Fibroblast of villous mesenchyme (primary cell): ENCODE results near the gene SPAAR. TPM values are rescaled to one million over a fixed set of nuclear protein-coding genes. Genes with fewer than 3 reads are reported as not detected.

Source experiments
- DNase-seq: peaks from one replicate; pipeline ENCODE4 v3.0.0-alpha.2; 2010; ENCODE audit warnings: low read depth
- H3K4me3 ChIP-seq: 2 replicates; pipeline ENCODE4 v1.5.1; 2011; ENCODE audit warnings: low read depth, mild to moderate bottlenecking, low read length
- total RNA-seq: library from RNA; depleted of rRNA; stranded (reverse); fragments of >200 nt; gene quantifications from 2 replicates; pipeline ENCODE4 v1.2.3, GENCODE V29; 2012
- TF ChIP-seq, protein P1 (sequence below): IDR thresholded peaks from 2 replicates; pipeline ENCODE4 v1.5.1; 2012; ENCODE audit warnings: low read depth, mild to moderate bottlenecking, low read length; ENCODE audit not compliant: insufficient read depth

SPAAR gene, protein sequence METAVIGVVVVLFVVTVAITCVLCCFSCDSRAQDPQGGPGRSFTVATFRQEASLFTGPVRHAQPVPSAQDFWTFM
- total RNA-seq = not detected in 2 replicates

DNA sequence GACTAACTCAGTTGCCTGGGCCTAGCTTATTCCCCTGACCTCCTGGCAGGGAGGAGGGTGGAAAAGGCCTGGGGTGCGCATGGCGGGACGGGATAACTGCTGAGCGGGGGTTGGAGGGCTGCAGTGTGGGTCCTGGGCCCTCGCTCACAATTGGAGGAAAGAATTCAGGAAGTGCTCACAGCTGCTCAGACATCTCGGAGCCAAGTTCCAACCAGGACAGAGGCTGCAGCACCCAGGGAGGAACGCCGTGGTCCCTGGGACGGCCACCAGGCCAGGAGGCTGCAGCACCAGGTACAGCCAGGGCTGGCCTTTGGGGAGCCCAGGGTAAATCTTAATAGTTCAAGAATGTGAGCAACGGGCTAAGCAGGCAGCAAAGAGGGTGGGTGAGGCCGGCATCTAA, at the start of gene SPAAR:
SPAAR (plus strand) TSS at position 217 of the 400 bp plus-strand sequence. CDS start 974 bp downstream, outside the sequence.
- TF ChIP-seq, protein P1, sequence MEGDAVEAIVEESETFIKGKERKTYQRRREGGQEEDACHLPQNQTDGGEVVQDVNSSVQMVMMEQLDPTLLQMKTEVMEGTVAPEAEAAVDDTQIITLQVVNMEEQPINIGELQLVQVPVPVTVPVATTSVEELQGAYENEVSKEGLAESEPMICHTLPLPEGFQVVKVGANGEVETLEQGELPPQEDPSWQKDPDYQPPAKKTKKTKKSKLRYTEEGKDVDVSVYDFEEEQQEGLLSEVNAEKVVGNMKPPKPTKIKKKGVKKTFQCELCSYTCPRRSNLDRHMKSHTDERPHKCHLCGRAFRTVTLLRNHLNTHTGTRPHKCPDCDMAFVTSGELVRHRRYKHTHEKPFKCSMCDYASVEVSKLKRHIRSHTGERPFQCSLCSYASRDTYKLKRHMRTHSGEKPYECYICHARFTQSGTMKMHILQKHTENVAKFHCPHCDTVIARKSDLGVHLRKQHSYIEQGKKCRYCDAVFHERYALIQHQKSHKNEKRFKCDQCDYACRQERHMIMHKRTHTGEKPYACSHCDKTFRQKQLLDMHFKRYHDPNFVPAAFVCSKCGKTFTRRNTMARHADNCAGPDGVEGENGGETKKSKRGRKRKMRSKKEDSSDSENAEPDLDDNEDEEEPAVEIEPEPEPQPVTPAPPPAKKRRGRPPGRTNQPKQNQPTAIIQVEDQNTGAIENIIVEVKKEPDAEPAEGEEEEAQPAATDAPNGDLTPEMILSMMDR = no peak
- no peak within 1 kb of the TSS for H3K4me3 ChIP-seq
- DNase-seq = no peak

DNA sequence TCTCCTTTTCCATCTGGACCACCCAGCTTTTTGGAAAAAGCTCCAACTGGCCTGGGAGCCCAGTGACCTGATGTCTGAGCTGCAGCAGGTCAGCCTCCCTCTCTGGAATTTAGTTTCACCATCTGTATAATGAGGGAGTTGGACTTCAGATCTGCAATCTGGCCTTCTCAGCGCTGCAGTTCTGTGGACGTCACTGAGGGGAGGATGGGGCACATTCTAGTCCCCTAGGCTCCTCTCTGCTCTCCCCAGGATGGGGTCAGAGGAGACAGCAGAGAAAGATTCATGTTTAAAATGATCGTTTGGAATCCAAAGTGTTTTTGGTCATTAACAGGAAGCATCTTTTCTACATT, 49.3 kb upstream of the SPAAR start:
- DNase-seq = no peak
- no peak overlapping the region for H3K4me3 ChIP-seq
- TF ChIP-seq, protein P1 = no peak

DNA sequence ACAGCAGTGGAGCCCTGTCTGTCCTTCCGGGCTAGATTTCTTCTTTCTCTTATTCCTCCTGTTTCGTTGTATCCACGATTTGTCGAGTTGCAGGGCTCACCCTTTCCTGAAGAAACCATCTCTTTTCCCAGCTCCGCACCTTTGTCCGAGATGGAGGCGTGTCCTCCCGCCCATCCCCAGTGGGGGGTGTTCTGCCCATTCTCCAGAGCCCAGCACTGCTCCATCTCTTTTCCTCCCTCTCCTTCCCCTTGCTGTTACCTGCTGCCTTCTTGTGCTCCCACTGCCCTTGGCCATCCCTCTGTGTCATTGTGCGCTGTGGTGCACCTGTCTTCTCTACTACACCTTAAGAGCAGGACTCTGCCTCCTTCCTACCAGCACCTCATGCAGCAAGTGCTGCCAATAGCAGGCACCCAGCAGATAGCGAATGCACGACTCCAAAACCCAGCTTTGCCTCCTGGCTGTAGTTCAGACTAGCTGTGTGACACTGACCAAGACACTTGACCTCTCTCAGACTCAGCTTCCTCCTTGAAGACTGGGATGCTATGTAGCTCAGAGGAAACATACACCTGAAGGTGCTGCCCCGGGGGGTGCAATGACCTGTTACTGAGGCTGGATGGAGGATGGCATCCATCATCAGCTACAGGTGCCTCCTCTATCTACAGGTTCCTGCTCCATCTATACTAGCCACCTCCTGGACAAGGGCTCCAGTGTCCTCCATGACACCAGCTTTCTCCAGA, 48.0 kb upstream of the SPAAR start:
- TF ChIP-seq, protein P1 = no peak
- no peak for DNase-seq
- H3K4me3 ChIP-seq = no peak overlapping the region

DNA sequence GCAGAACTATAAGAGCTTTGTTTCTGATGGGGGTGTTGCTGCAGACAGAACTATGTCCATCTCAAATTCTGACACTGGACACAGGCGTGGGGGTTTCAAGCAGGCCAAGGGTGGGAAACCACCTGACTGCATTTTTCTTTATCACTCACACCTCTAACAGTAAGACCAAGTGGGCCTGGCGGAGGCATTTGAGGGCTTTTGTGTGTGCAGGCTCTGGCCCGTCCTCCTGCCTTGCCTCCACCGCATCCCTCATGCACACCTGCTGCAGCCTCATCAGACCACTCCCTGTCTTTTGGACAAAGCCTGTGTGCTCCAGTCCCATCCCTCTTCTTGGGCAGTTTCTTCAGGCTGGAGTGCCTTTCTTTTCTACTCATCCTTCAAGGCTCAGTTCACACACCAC, 47.0 kb upstream of the SPAAR start:
- DNase-seq = no peak
- no peak overlapping the region for H3K4me3 ChIP-seq
- TF ChIP-seq, protein P1 = no peak

DNA sequence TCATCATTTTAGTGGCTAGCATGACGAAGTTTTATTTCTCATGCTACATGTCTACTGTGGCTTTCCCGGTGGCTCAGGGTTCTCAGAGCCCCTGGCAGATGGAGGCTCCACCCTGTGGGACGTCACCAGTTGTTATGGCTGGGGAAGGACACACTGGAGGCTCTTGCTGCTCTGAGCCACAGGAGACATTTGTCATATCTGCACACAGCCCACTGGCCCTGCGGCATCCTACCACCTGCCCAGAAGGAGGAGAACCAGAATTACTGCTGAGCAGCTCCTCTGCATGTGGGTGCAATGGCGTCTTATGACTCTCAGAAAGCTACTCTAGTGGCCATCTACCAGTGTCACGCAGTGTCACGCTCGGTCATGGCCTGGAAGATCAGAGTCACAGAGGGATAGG, 45.7 kb upstream of the SPAAR start:
- TF ChIP-seq, protein P1 = no peak
- DNase-seq = no peak
- no peak overlapping the region for H3K4me3 ChIP-seq

DNA sequence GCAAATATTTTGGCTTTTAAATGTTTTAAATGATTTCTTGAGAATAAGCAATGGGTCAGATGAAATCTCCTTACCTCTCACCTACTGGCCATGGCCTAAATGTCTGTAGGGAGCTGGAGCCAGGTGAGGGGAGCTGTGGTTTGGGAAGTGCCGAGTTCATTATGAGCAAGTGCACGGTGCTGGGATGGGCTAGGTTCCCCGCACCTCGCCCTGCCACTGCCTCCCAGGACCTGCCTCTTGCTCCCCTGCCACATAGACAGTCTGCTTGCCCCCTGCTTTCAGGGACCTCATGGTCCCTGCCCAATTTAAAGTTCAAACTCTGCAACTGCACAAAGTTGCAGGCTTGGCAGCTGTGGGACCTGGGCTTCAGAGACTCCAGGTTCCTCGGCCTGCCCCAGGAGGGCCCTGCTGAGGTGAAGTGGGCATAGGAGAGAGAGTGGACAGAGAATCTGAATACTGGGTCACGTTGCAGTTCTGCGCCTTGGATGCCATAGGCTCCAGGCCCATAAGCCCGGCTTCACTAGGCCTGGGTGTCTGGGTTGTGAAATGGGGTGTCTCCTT, 44.5 kb upstream of the SPAAR start:
- no peak overlapping the region for H3K4me3 ChIP-seq
- DNase-seq = no peak
- TF ChIP-seq, protein P1 = no peak
